H9 (cell line): Measurements from ENCODE around the gene MON2. TPM values are rescaled to one million over a fixed set of nuclear protein-coding genes. Genes with fewer than 3 reads are reported as not detected.

Experiments
- DNase-seq: peaks from one replicate; pipeline ENCODE4 v3.0.0-alpha.2; 2017
- H2AFZ ChIP-seq: one replicate; pipeline ENCODE4 v1.6.1; 2013; ENCODE audit warnings: mild to moderate bottlenecking, low read length, control low read depth, moderate library complexity
- H2AK5ac ChIP-seq: 2 replicates; pipeline ENCODE4 v1.6.1; 2013; ENCODE audit warnings: low read length, control low read depth, mixed read lengths; ENCODE audit not compliant: insufficient read length
- H2BK120ac ChIP-seq: one replicate; pipeline ENCODE4 v1.6.1; 2013; ENCODE audit warnings: low read depth, mild to moderate bottlenecking, low read length, control low read depth, inconsistent platforms; ENCODE audit not compliant: poor library complexity, severe bottlenecking
- H2BK12ac ChIP-seq: 2 replicates; pipeline ENCODE4 v1.6.1; 2013; ENCODE audit warnings: low read length, control low read depth, mixed read lengths, low read depth; ENCODE audit not compliant: insufficient read length
- H2BK15ac ChIP-seq: 2 replicates; pipeline ENCODE4 v1.6.1; 2013; ENCODE audit warnings: low read depth, low read length, control low read depth
- H2BK20ac ChIP-seq: one replicate; pipeline ENCODE4 v1.6.1; 2013; ENCODE audit warnings: low read depth, mild to moderate bottlenecking, low read length, control low read depth, inconsistent platforms; ENCODE audit not compliant: poor library complexity, severe bottlenecking
- H2BK5ac ChIP-seq: 2 replicates; pipeline ENCODE4 v1.6.1; 2013; ENCODE audit warnings: low read length, control low read depth, mixed read lengths; ENCODE audit not compliant: insufficient read length
- H3K14ac ChIP-seq: 2 replicates; pipeline ENCODE4 v1.6.1; 2013; ENCODE audit warnings: low read length, control low read depth; ENCODE audit not compliant: insufficient read depth
- H3K18ac ChIP-seq: 2 replicates; pipeline ENCODE4 v1.6.1; 2013; ENCODE audit warnings: low read depth, mild to moderate bottlenecking, mixed read lengths, low read length, control low read depth; ENCODE audit not compliant: insufficient read length
- H3K23ac ChIP-seq: 2 replicates; pipeline ENCODE4 v1.6.1; 2013; ENCODE audit warnings: low read length, control low read depth, mixed read lengths, low read depth; ENCODE audit not compliant: insufficient read length
- H3K23me2 ChIP-seq: 2 replicates; pipeline ENCODE4 v1.6.1; 2013; ENCODE audit warnings: low read depth, mild to moderate bottlenecking, mixed read lengths, low read length, control low read depth; ENCODE audit not compliant: insufficient read length, poor library complexity, severe bottlenecking
- H3K27ac ChIP-seq: 2 replicates; pipeline ENCODE4 v1.5.1; 2013; ENCODE audit warnings: low read length, control low read depth, mixed read lengths, low read depth; ENCODE audit not compliant: insufficient read length
- H3K27me3 ChIP-seq: 2 replicates; pipeline ENCODE4 v1.6.1; 2013; ENCODE audit warnings: low read length, control low read depth, inconsistent platforms; ENCODE audit not compliant: insufficient read depth
- H3K4ac ChIP-seq: 2 replicates; pipeline ENCODE4 v1.6.1; 2013; ENCODE audit warnings: low read depth, mild to moderate bottlenecking, control low read depth, inconsistent platforms, low read length, moderate library complexity
- H3K4me1 ChIP-seq: 2 replicates; pipeline ENCODE4 v1.6.1; 2013; ENCODE audit warnings: low read length, control low read depth, inconsistent platforms; ENCODE audit not compliant: insufficient read depth
- H3K4me2 ChIP-seq: 2 replicates; pipeline ENCODE4 v1.6.1; 2013; ENCODE audit warnings: low read length, control low read depth, mixed read lengths; ENCODE audit not compliant: insufficient read length, insufficient read depth
- H3K56ac ChIP-seq: 2 replicates; pipeline ENCODE4 v1.6.1; 2013; ENCODE audit warnings: low read depth, mild to moderate bottlenecking, mixed read lengths, low read length, control low read depth; ENCODE audit not compliant: insufficient read length
- H3K79me1 ChIP-seq: 2 replicates; pipeline ENCODE4 v1.6.1; 2013; ENCODE audit warnings: low read depth, mild to moderate bottlenecking, moderate library complexity, low read length, control low read depth, inconsistent platforms; ENCODE audit not compliant: insufficient read depth, poor library complexity, severe bottlenecking
- H3K79me2 ChIP-seq: 2 replicates; pipeline ENCODE4 v1.6.1; 2013; ENCODE audit warnings: low read length, control low read depth, inconsistent platforms; ENCODE audit not compliant: insufficient read depth
- H3K9ac ChIP-seq: 2 replicates; pipeline ENCODE4 v1.6.1; 2013; ENCODE audit warnings: low read length, control low read depth, mixed read lengths; ENCODE audit not compliant: insufficient read length; ENCODE audit errors: extremely low read depth
- H3K9me3 ChIP-seq: one replicate; pipeline ENCODE4 v1.6.1; 2013; ENCODE audit warnings: low read depth, low read length, inconsistent platforms; ENCODE audit not compliant: control insufficient read depth
- H3T11ph ChIP-seq: one replicate; pipeline ENCODE4 v1.6.1; 2013; ENCODE audit warnings: mild to moderate bottlenecking, low read length, control low read depth, inconsistent platforms
- H4K20me1 ChIP-seq: one replicate; pipeline ENCODE4 v1.6.1; 2013; ENCODE audit not compliant: control insufficient read depth, insufficient read length, insufficient read depth
- H4K5ac ChIP-seq: 2 replicates; pipeline ENCODE4 v1.6.1; 2013; ENCODE audit warnings: low read depth, mild to moderate bottlenecking, mixed read lengths, low read length, control low read depth; ENCODE audit not compliant: insufficient read length
- H4K8ac ChIP-seq: replicated peaks from 2 replicates; pipeline ENCODE4 v1.6.1; 2013; ENCODE audit warnings: low read length, control low read depth, mixed read lengths, low read depth; ENCODE audit not compliant: insufficient read length
- H4K91ac ChIP-seq: 2 replicates; pipeline ENCODE4 v1.6.1; 2013; ENCODE audit warnings: low read depth, mild to moderate bottlenecking, moderate library complexity, mixed read lengths, low read length, control low read depth; ENCODE audit not compliant: insufficient read length
- H3K27ac Mint-ChIP-seq, 3 experiments: 2 replicates in 2 of 3; 3 replicates in 1 of 3; pipeline ENCODE4 v1.8.0; 2020 to 2021; ENCODE audit warnings: mixed read lengths in 3 of 3, mild to moderate bottlenecking in 1 of 3, moderate library complexity in 1 of 3
- H3K27me3 Mint-ChIP-seq: 2 replicates; pipeline ENCODE4 v1.8.0; 2021; ENCODE audit warnings: low read depth, mild to moderate bottlenecking, moderate library complexity, mixed read lengths
- H3K36me3 Mint-ChIP-seq, 3 experiments: 2 replicates in 2 of 3; 3 replicates in 1 of 3; pipeline ENCODE4 v1.8.0; 2020 to 2021; ENCODE audit warnings: low read depth in 3 of 3, mixed read lengths in 3 of 3; ENCODE audit not compliant: insufficient read depth in 1 of 3
- H3K4me1 Mint-ChIP-seq, 2 experiments: 2 replicates each; pipeline ENCODE4 v1.8.0; 2020; ENCODE audit warnings: mixed read lengths in 2 of 2
- H3K4me3 Mint-ChIP-seq, 2 experiments: 2 replicates in 1 of 2; 3 replicates in 1 of 2; pipeline ENCODE4 v1.8.0; 2020 to 2021; ENCODE audit warnings: mild to moderate bottlenecking in 2 of 2, mixed read lengths in 2 of 2, moderate library complexity in 1 of 2
- H3K9me3 Mint-ChIP-seq, 2 experiments: 2 replicates in 1 of 2; 3 replicates in 1 of 2; pipeline ENCODE4 v1.8.0; 2020; ENCODE audit warnings: mild to moderate bottlenecking in 2 of 2, mixed read lengths in 2 of 2, moderate library complexity in 1 of 2
- CTCF ChIP-seq: fragments of 200-600 bp; sonication (generic); conservative IDR thresholded peaks from 3 replicates; pipeline ENCODE4 v1.8.0; 2021; ENCODE audit warnings: antibody characterized with exemption, mild to moderate bottlenecking
- WGBS: extraction: QIAGEN DNeasy Blood & Tissue Kit; methylation state at CpG from one replicate; pipeline ENCODE4 v1.1.7; 2013; ENCODE audit warnings: missing lambda C conversion rate, low lambda C conversion rate, mixed read lengths; ENCODE audit not compliant: insufficient read length; ENCODE audit errors: extremely low coverage; 5-methylcytosine and 5-hydroxymethylcytosine counted together
- total RNA-seq: library from RNA; stranded (reverse); gene quantifications from 2 replicates; pipeline ENCODE4 v1.2.1, GENCODE V29; 2021

Gene MON2
- total RNA-seq, 1 experiment from 2014 or later: 21.9 TPM

- WGBS: no CpG with 5 or more reads among the region's 2 CpGs
- H2AK5ac ChIP-seq: no peak overlapping the region
- no peak overlapping the region for H2BK5ac ChIP-seq
- Mint-ChIP-seq H3K27me3 (no peaks in the 10 kb centered on the region), H3K27ac (no peak overlapping the region), H3K36me3 (peaks cover 0 to 3% (median 3%) of the 10 kb centered on the region in 3 experiments; a peak in 1 of 7 replicates), H3K4me3 (no peak overlapping the region), H3K4me1 (no peaks in the 10 kb centered on the region), H3K9me3 (no peaks in the 10 kb centered on the region)
- H3K4me2 ChIP-seq: no peak overlapping the region
- no peak overlapping the region for H3K9ac ChIP-seq
- no peak overlapping the region for H3K4ac ChIP-seq
- H3K27me3 ChIP-seq: no peaks in the 10 kb centered on the region
- H2BK20ac ChIP-seq: no peak overlapping the region
- no peak overlapping the region for H4K91ac ChIP-seq
- no peaks in the 10 kb centered on the region for H3K4me1 ChIP-seq
- no peak overlapping the region for H3K14ac ChIP-seq
- H3K23ac ChIP-seq: no peak overlapping the region
- H4K20me1 ChIP-seq: no peaks in the 10 kb centered on the region
- H4K5ac ChIP-seq: no peak overlapping the region
- no peaks in the 10 kb centered on the region for H3K23me2 ChIP-seq
- no peak overlapping the region for H2BK15ac ChIP-seq
- H2BK12ac ChIP-seq: no peak overlapping the region
- no peaks in the 10 kb centered on the region for H3K79me2 ChIP-seq
- no peak overlapping the region for H3K56ac ChIP-seq
- no peak overlapping the region for H2AFZ ChIP-seq
- peaks cover 4% of the 10 kb centered on the region for H3K79me1 ChIP-seq
- no peak overlapping the region for H3T11ph ChIP-seq
- DNase-seq: no peak
- no peak overlapping the region for H2BK120ac ChIP-seq
- no peak overlapping the region for H3K18ac ChIP-seq
- no peak for TF ChIP-seq CTCF
- H4K8ac ChIP-seq: no peak overlapping the region
- no peaks in the 10 kb centered on the region for H3K9me3 ChIP-seq
- no peak overlapping the region for H3K27ac ChIP-seq
Observed at GRCh38 chr12:62484233-62484632, 17.6 kb downstream of the MON2 start.
